Stimulated activated CD4-positive, alpha-beta T cell treated with anti-CD3 and anti-CD28 coated beads, Interleukin-1b, Interleukin-23, amount 100 ng/mL, for 1 hour (primary cell): ENCODE results near the gene EDA.

Source experiments
- DNase-seq, 2 donors: peaks; one replicate each; pipeline ENCODE4 v3.0.0-alpha.2; 2020; ENCODE audit warnings: low read depth in 2 of 2

EDA gene

GRCh38 chrX:70026112-70026850 lies 410.4 kb downstream of the EDA start:
- no peak for DNase-seq

DNA sequence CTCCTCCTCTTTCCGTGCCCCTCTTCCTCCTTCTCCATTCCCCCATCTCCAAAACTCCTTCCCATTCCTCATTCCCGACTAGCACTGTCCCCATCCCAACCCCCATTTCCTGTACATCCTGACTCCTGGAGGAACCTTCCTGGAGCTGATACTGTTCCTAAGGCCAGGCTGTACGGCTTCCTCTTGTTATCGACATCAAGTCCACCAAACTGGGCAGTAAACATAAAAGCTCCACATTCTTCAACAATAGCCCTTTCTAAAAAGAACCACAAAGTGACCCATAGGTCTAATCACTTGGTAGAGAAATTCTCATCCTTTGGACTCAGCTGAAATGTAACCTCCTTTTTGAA lies 410.9 kb downstream of the EDA start:
- no peak for DNase-seq

DNA sequence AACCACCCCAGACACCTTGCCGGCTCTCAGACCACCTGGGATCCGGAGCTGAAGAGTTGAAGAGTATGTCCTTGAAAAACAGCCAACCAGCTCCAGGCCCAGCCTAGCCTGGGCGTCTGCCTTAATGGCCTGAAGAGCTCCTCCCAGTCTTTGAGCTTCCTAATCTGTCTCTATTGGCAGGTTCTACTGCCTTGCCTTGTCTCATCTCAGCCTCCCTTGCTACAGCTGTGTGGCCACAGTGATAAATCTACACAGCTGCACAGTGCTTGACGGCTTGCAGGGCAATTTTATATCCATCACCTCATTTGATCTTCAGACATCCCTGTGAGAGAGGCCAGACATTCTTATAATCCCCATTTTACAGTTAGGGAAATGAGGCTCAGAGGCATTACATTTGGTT lies 413.9 kb downstream of the EDA start:
- DNase-seq = no peak

DNA sequence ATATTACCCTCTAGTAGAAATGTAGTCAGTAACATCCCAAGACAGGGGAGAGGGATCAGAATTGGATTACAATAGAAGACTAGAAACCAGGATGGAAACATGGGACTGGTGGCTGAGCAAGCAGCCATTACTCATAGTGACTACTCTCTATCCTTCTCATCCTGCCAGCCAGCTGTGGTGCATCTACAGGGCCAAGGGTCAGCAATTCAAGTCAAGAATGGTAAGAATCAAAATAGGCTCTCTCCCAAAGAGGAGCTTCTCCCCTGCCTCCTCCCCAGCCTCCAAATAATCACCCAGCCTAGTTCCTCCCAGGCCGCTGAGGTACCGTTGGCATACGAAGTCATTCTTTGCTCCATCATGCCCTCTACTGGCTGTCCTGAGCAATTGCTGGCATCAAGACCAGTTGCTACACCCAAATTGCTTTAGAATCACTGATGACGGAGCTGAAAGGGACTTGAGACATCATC lies 414.4 kb downstream of the EDA start:
- peak; percentile 1 for DNase-seq

- DNase-seq = no peak
Measured at GRCh38 chrX:70032792-70033191, 416.9 kb downstream of the EDA start.

DNA sequence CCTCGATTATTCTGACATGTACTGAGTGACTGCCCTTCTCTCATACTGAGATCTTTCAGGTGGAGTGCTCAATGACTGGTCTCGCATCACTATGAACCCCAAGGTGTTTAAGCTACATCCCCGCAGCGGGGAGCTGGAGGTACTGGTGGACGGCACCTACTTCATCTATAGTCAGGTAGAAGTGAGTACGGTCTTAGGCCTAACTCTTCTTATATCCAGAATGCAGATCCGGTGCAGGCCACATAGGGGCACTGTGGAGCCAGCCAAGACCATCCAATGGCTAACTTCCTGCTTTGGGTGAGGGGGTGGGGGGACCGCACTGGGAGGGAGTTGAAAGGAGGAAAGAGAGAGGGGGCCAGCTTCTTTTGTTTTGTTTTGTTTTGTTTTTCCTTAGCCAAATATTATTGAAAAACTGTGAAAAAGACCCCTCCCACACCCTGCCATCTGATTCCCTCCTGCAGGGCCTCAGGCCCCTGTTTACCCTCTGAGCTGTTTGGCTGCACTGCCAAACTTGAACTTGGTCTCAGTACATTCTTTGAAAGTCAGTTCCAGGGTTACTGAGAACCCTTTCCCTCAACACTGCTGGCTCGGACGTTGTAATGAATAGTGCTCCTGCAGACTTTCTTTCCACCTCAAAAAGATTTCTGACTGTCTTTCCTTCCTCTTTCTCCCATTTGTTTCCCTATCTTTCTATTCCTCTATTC lies 417.6 kb downstream of the EDA start:
- no peak for DNase-seq

- DNase-seq = no peak
Measured at GRCh38 chrX:70034646-70035045, 418.7 kb downstream of the EDA start.

DNA sequence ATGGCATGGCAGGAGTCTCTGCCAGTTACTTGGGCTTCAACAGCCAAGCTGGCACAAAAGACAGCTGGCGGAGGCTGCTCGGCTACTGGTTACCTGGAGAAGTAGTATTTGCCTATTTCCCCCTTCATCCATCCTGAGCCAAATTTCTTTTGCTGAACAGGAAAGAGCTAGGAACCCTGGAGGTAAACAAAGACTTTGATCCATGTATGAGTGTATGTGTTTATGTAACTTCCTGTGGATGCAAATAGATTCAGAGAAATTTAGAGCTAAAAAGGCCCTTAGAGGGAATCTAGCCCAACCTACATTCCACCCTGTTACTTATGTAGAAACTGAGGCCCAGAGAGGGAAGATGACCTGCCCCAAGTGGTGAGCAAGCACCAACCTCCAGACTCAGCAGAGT lies 422.6 kb downstream of the EDA start:
- DNase-seq = no peak

DNA sequence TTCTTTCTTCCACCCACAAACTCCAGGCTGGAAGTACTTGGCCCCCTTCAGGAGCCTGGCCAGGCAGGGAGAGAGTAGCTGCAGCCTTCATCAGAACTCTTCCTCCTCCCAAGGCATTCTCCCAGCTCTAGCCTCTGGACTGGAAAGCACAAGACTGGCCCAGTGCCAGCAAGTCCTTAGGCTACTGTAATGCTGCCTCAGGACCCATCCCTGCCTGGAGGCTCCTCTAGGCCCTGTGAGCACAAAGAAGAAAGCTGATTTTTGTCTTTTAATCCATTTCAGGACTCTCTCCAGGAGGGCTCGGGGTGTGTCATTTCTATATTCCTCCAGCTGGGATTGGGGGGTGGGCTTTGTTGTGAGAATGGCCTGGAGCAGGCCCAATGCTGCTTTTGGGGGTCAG lies 423.0 kb downstream of the EDA start:
- DNase-seq = no peak

- DNase-seq = no peak
Measured at GRCh38 chrX:70039758-70040157, 423.8 kb downstream of the EDA start.

GRCh38 chrX:70041993-70042392 lies 426.1 kb downstream of the EDA start:
- DNase-seq = no peak

GRCh38 chrX:70042399-70043371 lies 426.8 kb downstream of the EDA start:
- DNase-seq = no peak

GRCh38 chrX:70043685-70044084 lies 427.8 kb downstream of the EDA start:
- DNase-seq = no peak

DNA sequence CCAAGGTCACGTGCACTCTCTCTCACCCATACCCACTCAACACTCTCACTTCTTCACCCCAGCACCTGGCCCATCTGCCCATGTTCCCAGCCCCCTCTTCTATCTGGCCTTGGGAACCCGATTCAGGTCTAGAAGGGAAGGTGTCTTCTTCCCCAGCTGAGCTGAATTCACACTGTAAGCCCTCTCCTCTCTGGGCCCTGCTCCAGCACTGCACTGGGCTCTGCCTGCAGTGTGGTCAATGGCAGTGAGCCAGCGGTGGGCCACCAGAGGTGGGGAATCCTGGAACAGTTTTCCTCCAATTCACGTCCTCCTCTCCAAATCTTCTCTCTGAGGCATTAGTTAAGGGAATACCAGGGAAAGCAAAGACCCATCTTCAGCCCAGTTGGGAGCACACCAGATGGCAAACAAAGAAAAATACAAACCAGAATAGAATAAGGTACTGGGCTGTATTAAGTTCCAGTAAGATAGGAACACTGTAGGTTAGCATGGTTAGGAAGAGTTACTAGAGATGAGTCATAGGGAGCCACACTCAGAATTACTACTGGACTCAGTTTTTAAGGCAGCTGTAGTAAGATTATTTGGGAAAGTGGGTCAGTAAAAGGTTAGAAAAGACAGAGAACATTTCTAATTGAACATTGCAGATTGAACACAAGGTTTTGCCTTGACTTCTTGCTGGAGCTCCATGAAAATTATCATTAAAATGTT lies 428.8 kb downstream of the EDA start:
- no peak for DNase-seq

- no peak for DNase-seq
Measured at GRCh38 chrX:70046978-70047377, 431.1 kb downstream of the EDA start.

DNA sequence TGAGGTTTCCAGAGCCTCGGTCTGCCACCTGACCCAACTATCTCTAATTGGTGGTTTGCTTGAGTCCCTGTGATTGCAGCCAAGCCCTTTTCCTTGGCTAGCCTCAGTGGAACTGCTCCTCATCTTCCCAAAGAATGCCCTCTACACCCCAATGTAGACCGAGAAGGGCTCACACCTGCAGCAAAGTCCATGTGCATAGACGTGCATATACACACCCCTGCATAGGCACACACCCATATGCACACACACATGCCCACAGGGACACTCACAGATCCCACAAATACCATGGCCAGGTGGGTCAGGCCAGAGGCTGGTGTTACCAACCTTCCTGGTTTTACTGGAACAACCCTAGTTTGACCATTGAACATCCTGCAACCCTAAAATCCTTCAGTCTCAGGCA lies 433.5 kb downstream of the EDA start:
- no peak for DNase-seq

GRCh38 chrX:70049925-70050324 lies 434.0 kb downstream of the EDA start, which contains the start of gene AWAT2:
Gene AWAT2, minus strand, starts transcription at chrX:70049938. Its CDS starts 6 bp downstream, at chrX:70049932.
- no peak for DNase-seq

GRCh38 chrX:70052895-70053615 lies 437.1 kb downstream of the EDA start:
- DNase-seq = no peak

DNA sequence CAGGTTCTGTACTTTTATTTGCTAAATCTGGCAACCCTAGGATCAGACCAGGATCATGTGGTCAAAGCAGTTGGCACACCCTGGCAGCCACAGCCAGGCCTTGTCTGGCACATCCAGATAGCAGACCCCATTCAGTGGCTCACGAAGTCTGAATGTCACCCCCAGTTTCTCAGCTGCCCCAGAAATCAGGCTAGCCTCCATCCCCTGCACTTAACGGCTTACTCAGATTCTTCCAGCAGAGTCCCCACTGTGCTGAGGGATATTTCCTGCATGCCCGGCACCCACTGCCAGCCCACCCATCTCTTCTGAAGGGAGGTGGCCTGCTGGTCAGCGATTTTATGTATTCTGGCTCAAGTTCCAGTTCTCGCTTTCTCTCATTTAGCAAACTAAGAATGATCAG lies 438.5 kb downstream of the EDA start:
- DNase-seq = no peak

- no peak for DNase-seq
Measured at GRCh38 chrX:70062076-70062475, 446.2 kb downstream of the EDA start, which contains the start of gene OTUD6A. Gene OTUD6A, plus strand, starts transcription at chrX:70062457. Its CDS starts 68 bp downstream, at chrX:70062525.
